ENCODE results near the gene LRRTM3.

GRCh38 chr10:67098461-67098860, 172.6 kb downstream of the LRRTM3 start:
- TF ChIP-seq POLR2AphosphoS5 (IDR thresholded peaks at IDR 0.05; ENCODE audit: low read depth, low read length), result no peak
- no peak for TF ChIP-seq SIN3A (IDR thresholded peaks at IDR 0.05; ENCODE audit: borderline replicate concordance, insufficient read depth, low read length)
- TF ChIP-seq TAF1 (IDR thresholded peaks at IDR 0.05; ENCODE audit: borderline replicate concordance, insufficient read depth, low read length), result no peak
